ENCODE results near the gene RREB1. TPM values are rescaled to one million over a fixed set of nuclear protein-coding genes. Genes with fewer than 3 reads are reported as not detected.
A peak's percentile ranks its signal among the peaks of the same experiment; 100 is the strongest.

RREB1 gene
- total RNA-seq, 1 experiment from 2014 or later = 16.2 TPM

DNA sequence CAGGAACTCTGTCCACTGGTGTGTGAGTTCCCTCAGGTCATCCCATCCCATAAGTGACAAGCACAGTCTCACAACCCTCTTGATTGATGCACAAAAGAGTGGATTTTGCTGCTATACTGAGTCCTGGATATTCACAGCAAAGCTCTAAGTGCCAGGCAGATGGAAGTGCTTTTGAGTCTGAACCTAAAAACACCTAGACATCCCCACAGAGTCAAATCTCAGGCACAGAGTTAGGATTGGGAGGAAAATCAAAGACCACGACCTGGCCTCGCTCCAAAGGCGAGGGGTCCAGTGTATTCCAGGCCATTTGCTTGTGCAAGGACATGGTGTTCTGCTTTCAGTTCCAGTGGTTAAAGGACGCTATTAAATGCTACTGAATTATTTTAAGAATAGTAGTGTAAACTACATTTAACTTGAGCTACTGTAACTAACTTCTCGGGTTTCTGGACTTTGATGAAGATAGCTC, 56.8 kb downstream of the RREB1 start:
- DNase-seq (ENCODE audit: low read depth) = no peak

DNA sequence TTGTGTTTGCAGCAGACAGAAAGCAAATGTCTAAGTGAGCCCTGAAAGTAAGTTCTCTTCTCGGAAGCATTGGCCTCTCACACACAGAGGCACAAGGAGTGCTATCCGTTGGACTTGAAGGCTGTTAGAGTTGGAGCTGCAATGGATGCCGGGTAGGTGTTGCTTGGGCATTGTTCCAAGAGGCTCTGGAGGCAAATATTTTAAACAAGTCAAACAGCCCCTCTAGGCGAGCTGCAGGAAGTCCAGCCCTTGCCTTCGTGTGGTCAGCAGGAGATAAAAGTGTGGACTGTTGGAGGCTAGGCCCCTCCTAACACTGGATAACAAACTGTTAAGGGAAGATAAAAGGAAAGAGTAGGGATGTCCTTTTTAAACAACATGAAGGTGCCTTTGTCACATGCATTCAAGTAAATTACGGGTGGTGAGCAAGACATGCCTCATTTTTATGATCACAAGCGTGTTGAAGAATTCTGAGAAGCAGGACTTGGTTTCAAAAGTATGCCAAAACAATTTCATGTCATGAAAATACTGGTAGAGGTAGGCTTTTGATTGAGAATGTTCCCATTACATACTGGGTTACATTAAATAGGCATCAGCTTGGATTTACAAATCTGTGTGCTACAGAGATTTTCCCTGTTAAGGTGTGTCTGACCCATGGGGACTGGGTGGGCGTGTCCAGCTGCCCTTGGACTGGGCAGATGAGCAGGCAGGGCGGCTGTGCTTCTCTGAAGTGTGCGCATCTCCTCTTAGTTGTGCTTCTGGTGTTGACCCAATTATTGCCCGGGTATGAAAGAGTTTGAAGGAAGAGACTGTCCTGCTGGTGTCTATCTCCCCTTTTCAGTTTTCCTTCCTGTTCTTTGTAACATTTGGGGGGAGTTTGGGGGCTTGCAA, 57.5 kb downstream of the RREB1 start:
- DNase-seq (ENCODE audit: low read depth) = no peak

DNA sequence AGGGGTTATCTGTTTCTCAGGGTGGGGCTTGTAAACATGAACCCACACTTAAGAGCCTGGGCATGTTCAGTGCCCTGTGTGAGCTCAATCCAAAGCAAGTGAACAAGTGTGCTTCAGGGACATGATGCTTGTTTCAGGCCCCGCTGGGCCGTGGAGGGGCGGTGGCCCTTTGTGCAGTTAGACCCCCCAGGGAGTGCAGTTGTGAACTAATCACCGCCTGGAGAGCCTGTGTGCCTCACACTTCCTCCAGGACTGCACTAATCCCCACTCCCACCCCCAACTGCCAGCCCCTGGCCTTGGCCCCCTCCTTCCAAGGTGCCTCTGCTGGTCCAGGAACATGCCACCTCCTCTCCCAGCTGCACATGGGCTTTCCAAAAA, 58.1 kb downstream of the RREB1 start:
- DNase-seq (ENCODE audit: low read depth) = no peak

DNA sequence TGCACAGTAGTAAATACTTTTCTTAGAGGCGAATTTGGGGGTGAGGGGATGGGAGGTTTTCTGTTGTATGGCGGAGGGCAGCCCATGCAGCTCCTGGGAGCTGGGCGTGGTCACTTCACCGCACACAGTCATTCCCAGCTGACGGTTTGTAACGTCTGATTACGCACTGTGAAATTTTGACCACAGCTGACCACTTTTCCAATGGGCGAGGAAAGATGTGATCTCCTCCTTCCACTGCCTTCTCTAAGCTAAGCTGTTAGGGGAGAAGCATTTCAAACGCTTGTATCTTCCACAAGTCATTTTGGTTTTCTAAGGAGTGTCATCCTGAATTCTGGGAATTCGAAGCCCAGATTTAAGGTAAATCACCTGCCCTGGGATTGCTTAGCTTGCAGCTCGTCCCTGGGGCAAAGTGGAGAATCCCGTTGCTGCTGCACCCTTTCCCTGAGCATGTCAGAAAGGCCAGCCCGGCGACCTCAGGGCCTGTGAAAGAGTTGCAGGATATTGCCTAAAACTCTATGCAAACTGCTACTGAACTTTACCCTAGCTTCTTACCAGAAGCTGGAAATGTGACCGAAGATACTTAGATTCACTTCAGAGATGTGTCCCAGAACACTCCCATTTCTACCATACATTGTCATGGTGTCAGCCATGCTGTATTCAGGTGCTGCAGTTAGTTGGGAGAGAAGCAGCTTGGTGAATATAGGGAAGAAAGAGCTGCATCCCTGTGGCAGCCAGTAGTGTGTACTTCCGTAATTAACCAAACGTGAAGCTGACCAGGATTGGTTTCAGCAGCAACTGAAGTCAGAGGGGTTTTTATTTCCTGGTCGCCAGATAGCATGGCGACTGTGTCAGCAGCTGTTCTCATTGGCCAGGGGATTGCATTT, 58.9 kb downstream of the RREB1 start:
- DNase-seq (ENCODE audit: low read depth) = no peak

DNA sequence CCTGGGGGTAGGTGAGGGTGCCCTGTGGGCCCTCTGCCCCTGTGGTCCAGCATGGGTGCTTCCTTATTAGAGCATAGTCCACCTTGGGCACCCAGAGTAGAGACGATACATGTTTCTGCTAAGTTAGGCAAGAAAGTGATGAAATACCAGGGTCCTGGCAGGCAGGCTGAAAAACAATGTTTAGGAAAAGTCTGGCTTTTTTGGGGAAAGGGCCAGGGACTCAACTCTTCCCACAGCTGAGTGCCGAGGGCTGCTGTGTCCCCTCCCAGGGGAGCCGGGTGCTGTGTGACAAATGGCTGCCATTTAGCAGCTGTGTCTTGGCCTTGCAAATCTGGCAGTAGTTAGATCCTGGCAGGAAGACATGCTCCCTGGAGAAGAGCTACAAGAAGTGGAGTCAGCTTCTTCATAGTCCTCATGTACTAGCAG, 61.5 kb downstream of the RREB1 start:
- DNase-seq (ENCODE audit: low read depth) = no peak

DNA sequence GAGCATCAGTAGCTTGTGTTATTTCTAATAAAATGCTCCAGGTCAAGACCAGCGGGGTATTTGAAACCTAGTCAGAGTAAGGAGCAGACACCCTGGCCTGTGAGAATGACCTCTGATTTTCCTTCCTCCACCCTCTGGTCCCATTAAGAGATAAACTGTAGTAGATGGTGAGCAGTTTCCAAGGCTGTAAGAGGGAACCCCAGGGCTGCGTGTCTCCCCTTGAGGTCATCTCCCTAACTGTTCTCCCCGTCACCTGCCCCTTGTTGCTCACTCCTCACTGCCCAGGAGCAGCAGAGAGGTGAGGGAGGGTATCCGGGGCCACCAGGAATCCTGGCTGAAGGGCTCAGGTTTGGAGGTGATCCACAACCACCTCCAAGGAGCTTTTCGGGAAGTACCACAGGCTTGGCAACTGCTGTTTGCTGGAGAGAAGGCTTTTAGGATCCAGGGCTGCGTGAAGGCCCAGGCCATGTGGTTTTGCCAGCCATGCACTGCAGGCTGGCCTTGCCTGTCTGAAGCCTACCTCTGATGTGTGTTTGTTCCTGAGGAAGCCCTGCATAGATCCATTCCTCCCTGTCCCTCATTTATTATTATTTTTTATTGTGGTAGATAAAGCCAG, 62.5 kb downstream of the RREB1 start:
- DNase-seq (ENCODE audit: low read depth) = no peak

DNA sequence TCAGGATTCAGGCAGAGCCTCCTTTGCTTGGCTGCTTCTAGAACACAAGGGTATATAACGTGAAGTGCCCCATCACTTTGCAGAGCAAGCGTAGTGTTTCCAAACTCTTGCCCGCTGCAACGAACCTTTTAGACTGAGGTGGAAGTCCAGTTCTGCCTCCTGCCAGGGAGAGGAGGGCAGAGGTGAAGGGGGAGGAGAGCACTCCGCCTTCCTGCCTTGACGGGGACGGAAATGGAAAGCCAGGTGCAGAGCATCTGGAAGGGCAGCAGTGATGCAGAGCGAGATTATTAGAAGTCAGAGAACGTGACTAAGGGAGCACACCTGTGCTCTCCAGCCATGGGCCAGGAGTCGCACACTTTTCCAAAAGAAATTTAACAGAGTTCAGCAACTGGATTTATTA, 63.4 kb downstream of the RREB1 start:
- no peak for DNase-seq (ENCODE audit: low read depth)

DNA sequence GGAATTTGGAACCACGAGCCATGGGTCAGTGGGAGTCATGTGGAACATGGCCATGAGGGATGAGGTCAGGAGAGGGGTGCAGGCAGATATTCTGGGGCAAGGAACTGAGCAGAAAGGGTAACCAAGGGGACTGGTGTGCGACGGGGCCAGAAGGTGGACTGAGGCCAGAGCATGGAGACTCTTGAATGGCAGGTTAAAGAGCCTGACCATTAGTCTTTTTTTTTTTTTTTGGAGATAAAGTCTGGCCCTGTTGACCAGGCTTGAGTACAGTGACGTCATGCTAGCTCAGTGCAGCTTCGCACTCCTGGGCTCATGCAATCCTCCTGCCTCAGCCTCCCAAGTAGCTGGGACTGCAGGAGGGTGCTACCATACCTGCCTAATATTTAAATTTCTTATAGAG, 64.0 kb downstream of the RREB1 start:
- DNase-seq (ENCODE audit: low read depth) = no peak

DNA sequence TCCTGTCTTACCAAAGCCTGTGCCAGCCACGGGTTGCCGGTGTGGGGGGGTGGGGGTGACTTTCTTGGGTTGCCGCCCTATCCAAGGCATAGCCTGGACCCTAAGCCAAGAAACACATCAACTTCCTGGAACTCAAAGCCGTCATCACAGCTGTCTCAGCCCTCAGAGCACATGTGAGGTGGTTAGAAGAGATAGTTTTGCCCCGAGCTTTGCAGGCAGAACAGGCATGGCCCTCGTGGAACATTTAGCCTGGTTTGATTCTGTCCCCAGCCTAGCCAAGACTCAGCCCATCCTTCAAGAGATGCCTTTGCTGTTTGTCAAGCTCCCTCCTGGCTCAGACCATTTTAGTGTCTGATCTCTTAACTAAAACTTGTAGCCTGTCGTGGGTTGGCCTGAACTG, 64.9 kb downstream of the RREB1 start:
- peak; percentile 43 for DNase-seq (ENCODE audit: low read depth)

DNA sequence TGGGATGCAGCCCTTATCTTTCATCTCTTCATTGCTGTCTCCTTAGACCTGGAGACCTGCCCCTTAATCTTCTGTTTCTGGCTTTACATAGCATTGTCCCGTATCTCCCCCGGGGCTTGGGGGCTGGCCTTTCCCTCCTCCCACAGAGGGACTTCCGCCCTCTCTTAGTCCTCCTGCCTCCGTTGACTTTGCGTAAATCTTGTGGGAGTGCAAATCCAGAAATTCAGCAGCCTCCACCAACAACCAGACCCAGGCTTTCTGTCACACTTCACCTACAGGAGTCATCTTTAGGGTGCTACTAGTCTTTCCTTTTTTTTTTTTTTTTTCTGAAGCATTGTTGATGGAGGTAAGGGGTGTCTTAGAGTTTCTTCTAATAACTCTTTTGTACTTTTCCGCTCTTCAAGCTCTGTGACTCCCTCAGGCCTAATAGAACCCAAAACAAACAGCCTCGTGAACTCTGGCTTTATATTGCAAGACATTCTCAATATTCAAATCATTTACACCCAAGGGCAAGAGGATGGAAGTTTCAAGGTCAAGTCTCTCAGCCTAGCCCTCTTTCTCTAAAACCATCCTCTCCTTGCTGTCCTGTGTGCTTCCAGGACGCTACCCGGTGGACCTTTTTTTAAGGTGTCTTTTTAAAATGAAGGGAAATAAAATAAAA, 66.2 kb downstream of the RREB1 start:
- no peak for DNase-seq (ENCODE audit: low read depth)

DNA sequence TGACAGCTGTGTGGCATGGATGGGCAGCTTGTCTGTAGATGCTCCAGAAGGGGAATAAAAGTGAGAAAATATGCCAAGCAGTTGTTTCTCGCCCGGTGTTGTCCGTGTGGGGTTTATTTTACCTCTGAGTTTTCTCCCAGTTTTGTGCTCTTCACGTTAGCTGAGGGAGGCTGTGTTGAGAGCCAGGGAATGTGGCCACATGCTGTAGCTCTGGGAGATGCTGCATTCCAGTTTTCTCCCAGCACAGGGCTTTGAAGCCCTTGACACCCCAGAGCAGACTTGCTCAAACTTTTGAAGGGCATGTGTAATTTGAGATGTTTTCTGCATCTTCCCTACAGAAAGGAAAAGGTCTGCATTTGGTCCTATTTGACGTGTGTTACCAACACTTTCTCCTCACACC, 67.7 kb downstream of the RREB1 start:
- DNase-seq (ENCODE audit: low read depth) = no peak

DNA sequence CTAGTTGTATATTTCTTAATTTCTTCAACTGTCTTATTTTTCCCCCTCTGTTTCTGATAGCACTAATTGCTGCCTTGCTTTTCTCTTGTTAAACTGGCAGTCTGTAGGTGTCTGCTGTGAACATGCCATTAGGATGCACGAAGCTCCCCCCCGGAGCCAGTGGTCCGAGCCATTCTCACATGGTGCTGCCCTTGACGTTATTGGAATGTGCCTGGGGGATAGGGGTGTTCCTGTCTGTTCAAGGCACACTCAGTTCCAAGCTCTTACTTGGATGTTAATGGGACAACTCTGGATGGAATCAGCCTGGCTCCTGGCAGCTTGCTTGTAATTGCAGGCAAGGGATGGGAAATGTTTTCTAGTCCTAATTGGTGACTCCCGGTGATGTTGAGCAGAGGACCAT, 68.4 kb downstream of the RREB1 start:
- DNase-seq (ENCODE audit: low read depth) = no peak

DNA sequence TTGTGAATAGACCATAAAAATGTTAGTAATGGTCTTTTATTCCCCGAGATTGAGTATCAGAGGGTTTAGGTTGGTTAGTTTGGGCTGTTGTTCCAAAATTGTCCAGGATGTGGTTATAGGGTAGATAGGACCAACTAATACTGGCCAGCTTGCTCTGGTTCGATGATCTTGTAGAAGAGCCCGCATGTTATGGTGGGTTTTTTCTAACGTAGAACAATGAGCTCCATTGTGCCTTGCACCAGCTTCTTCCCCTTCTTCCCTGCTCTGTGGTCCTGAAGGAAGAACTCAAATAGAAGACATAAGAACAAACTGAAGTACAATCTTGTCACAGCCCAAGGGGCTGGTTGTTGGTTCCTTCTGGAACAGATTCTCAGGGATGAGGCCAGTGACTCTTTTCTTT, 70.5 kb downstream of the RREB1 start:
- DNase-seq (ENCODE audit: low read depth) = no peak

DNA sequence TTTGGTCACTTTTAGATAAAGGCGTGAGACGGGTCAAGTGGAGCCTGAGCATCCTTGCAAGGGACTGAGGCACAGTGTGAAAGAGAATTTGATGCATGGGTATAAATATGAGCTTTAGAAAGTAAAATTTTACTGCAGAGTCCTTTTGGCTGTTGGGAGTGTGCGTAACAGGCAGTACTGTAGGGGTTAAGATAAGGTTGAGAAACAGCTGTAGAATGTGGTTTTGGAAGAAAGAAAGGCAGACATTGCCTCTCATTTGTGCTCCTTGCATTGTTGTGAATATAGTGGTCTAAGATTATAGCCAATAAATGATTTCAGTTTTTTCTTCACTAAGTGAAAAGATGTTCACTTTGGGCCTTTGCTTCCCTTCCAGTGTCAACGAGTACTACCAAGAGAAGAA, 73.0 kb downstream of the RREB1 start:
- DNase-seq (ENCODE audit: low read depth) = no peak

DNA sequence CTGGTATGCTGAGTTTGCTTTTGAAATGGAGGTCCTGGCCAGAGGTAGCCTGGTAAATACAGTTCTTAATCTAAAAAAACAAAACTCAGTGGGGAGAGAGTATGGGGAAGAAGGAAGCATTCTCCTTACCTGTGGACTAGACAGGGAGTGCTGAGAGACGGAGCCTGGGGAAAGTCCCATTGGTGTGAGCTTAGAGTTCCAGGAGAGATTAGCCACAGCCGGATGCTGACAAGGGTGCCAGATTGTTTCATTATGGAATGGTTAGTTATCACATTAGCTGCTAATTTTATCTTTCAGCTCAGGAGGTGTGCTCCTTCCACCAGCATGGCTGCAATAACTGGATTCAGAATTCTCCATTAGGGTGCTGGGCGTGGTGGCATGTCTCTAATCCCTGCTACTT, 75.9 kb downstream of the RREB1 start:
- DNase-seq (ENCODE audit: low read depth) = no peak

DNA sequence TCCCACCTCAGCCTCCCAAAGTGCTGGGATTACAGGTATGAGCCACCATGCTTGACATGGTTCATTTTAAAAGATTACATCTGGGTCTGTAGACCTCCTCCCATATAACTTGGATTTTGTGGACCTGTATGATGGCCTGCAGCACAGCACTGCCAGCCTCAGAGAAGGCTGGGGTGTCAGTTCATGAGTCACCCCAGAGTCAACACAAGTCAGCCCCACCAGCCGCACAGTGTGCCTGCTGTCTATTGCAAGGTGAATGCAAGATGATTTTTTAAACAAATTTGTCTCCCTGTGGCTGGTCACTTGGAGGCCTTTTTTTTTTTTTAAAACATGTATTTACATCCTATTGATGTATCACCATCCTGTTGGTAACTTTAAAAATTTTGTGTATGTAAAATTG, 76.7 kb downstream of the RREB1 start:
- peak; percentile 38 for DNase-seq (ENCODE audit: low read depth)

DNA sequence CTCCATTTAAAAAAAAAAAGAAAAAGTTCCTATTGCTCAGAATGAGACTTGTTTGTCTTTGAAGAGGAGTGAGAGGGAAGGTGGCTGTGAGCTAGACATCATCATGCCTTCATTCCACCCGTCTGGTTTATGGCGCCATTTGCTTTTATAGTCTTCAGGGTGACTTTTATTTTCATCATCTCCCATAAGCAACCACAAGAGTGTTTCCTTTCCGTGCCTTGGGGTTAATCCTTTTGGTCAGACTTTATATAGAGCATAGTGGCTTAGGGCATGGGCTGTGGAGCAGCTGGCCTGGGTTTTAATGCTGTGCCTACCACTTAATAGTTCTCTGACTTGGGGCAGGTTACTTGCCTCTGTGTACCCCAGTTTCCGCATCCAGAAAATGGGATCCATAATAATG, 77.8 kb downstream of the RREB1 start:
- DNase-seq (ENCODE audit: low read depth) = no peak

DNA sequence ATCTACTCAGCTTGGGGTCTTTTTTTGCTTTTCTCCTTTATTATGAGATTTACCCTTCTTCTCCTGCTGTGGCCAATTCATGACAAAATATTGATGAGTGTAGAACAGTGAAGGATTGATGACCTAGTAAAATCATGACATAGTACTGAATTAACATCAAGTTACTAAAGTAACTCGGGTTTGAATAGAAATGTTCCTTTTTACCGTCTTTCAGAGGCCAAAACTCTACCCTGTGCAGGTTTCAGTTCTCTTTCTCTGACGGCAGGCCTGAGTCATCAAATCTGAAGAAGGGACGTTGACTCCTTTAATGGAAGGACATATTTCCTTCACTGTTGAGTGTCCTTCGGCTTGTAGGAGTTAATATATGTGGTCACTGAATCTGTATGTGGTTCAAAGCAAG, 80.7 kb downstream of the RREB1 start:
- DNase-seq (ENCODE audit: low read depth) = no peak

DNA sequence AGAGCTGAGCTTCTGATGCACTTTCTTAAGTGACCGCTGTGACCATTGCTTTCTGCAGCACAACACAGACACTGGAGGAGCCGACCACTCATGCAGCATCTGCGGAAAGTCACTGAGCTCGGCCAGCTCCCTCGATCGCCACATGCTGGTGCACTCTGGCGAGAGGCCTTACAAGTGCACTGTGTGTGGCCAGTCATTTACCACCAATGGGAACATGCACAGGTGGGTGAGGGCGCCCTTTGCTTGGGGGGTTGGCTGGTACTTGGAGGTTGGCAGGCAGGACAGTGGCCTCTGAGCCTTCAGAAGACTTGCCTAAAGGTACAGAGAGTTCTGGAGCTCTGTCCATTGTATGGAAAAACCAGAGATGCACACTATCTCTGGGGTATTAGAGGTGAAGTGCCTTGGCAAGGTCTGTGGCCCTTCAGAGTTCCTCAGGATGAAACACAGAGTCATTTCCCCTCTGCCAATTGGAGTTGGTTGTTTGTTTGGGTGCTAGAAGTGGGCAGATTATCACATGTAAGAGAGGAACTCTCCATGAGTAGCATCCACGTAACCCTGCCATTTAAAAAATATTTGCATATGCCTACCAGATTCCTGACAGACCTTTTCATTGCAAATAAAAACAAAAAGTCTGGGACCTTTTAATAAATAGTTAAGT, 81.5 kb downstream of the RREB1 start:
- DNase-seq (ENCODE audit: low read depth) = no peak

DNA sequence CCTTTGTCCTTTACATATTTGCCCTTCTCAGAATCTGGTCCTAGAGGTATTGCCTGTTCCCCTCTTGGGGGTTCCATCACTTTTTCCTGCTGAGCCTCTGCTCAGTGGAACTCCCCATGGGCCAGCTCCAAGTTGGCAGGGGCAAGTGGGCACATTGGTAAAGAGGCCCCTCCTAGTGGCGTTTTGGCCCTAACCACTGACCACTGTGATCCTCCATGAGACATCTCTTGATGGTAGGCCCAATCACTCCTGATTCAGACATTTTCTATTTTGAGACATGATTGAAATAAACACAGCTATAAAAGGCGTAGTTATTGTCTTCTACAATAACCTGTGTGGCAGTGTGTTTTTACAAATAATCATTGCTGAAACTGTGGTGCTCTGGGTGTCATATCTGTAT, 83.0 kb downstream of the RREB1 start:
- no peak for DNase-seq (ENCODE audit: low read depth)

DNA sequence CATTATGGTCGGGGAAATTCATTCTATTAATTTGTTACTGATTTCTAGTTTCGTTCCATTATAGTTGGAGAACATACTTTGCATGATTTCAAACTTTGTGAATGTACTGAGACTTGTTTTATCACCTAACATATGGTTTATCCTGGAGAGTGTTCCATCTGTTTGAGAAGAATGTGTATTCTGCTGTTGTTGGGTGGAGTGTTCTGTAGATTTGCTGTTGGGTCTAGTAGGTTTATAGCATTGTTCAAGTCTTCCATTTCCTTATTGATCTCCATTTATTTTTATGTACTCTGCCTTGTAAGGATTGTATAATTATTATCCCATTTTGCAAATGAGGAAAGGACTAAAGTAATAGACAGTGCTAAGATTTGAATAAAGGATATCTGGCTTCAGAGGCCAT, 85.4 kb downstream of the RREB1 start:
- no peak for DNase-seq (ENCODE audit: low read depth)

Measured in M059J (cell line).